ENCODE data around the gene RPS19.

RPS19 gene

DNA sequence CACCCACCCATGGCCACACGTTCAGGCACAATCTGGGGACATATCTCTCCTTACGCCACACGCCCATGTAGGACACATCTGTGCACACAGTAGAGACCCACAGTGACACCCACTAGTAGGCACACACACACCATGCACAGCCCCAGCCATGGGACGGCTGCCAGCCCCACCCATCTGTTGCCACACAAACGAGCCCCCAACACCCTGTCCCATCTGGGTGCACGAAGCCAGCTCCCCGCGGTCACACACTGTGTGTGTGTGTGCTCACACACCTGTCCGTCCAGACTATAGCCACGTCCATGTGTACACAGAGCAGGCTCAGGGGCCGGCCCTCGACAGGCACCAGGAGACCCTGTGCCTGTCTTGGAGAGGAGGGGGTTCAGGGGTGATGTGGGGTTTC, 57.6 kb downstream of the RPS19 start:
- H3K4me3 ChIP-seq (ENCODE audit: low read depth, low read length): no peak overlapping the region
- TF ChIP-seq, protein P1, sequence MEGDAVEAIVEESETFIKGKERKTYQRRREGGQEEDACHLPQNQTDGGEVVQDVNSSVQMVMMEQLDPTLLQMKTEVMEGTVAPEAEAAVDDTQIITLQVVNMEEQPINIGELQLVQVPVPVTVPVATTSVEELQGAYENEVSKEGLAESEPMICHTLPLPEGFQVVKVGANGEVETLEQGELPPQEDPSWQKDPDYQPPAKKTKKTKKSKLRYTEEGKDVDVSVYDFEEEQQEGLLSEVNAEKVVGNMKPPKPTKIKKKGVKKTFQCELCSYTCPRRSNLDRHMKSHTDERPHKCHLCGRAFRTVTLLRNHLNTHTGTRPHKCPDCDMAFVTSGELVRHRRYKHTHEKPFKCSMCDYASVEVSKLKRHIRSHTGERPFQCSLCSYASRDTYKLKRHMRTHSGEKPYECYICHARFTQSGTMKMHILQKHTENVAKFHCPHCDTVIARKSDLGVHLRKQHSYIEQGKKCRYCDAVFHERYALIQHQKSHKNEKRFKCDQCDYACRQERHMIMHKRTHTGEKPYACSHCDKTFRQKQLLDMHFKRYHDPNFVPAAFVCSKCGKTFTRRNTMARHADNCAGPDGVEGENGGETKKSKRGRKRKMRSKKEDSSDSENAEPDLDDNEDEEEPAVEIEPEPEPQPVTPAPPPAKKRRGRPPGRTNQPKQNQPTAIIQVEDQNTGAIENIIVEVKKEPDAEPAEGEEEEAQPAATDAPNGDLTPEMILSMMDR (IDR thresholded peaks at IDR 0.05; ENCODE audit: borderline replicate concordance, insufficient read depth, low read depth, low read length): no peak

DNA sequence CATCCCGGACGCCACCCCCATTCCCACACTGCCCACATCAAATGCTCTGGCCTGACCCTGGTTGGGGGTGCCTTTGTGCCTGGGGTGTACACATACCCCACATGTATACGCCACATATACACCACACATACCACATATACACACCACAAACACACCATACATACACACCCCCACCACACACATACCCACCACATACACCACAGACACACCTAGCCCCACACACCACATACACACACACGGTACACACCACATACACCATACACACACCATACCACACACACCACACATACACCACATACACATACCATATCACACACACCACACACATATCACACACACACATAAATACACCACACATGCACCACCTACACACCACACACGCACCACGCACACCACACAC, 58.0 kb downstream of the RPS19 start:
- no peak overlapping the region for H3K4me3 ChIP-seq (ENCODE audit: low read depth, low read length)
- TF ChIP-seq, protein P1 (IDR thresholded peaks at IDR 0.05; ENCODE audit: borderline replicate concordance, insufficient read depth, low read depth, low read length): no peak

DNA sequence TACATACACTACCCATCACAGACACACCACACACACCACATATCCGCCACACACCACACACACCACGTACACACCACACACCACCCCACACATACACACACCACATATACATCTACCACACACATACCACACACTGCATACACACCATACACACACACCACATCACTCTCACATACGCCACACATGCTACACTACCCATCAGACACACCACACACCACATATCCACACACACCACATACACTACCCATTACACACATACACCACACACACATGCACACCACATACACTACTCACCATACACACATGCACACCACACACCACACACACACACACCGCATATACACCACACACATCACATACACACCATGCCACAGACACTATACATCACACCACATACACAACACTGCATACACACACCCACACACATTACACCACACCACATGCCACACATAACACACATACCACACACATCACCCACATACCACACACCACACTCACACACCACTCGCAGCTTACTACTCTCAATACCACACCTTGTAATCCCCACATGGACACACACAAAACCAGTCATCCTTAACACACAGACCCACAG, 58.7 kb downstream of the RPS19 start:
- TF ChIP-seq, protein P1 (IDR thresholded peaks at IDR 0.05; ENCODE audit: borderline replicate concordance, insufficient read depth, low read depth, low read length): no peak

GRCh38 chr19:41919948-41920712, 60.1 kb downstream of the RPS19 start:
- TF ChIP-seq, protein P1 (IDR thresholded peaks at IDR 0.05; ENCODE audit: borderline replicate concordance, insufficient read depth, low read depth, low read length): no peak
- H3K4me3 ChIP-seq (ENCODE audit: low read depth, low read length): no peak overlapping the region

More for the DNA sequence above, 58.7 kb downstream of the RPS19 start:
- H3K4me3 ChIP-seq (ENCODE audit: low read depth, low read length): no peak overlapping the region

- H3K4me3 ChIP-seq (ENCODE audit: low read depth, low read length): no peak overlapping the region
- TF ChIP-seq, protein P1 (IDR thresholded peaks at IDR 0.05; ENCODE audit: borderline replicate concordance, insufficient read depth, low read depth, low read length): no peak
Measured at GRCh38 chr19:41920882-41921576, 61.0 kb downstream of the RPS19 start.

- H3K4me3 ChIP-seq (ENCODE audit: low read depth, low read length): no peak overlapping the region
- TF ChIP-seq, protein P1 (IDR thresholded peaks at IDR 0.05; ENCODE audit: borderline replicate concordance, insufficient read depth, low read depth, low read length): no peak
Measured at GRCh38 chr19:41921577-41922576, 61.8 kb downstream of the RPS19 start.

All from GM12875 (cell line).